Right lobe of liver (tissue), 4 donors: ENCODE measurements around the gene PPP6R3.

ENCODE experiments used
- POLR2A ChIP-seq: fragments of 450-650 bp; IDR thresholded peaks from one replicate; pipeline ENCODE4 v1.6.1; 2017; ENCODE audit warnings: antibody characterized with exemption, mild to moderate bottlenecking
- TF ChIP-seq, protein P1 (sequence below), 4 donors: fragments of 200-600 bp in 3 of 4; fragments of 450-650 bp in 1 of 4; IDR thresholded peaks; one replicate each; pipeline versions ENCODE4 v1.5.1 to v1.8.0; 2016 to 2022; ENCODE audit warnings: antibody characterized with exemption in 4 of 4, mild to moderate bottlenecking in 2 of 4
- donor health status: DM: no; HTN: no; CAD: no.
- donor health status: DM: no; HTN: no; CAD: no.
- donor health status: DM: no; HTN: yes; CAD: no.

- TF ChIP-seq, protein P1, sequence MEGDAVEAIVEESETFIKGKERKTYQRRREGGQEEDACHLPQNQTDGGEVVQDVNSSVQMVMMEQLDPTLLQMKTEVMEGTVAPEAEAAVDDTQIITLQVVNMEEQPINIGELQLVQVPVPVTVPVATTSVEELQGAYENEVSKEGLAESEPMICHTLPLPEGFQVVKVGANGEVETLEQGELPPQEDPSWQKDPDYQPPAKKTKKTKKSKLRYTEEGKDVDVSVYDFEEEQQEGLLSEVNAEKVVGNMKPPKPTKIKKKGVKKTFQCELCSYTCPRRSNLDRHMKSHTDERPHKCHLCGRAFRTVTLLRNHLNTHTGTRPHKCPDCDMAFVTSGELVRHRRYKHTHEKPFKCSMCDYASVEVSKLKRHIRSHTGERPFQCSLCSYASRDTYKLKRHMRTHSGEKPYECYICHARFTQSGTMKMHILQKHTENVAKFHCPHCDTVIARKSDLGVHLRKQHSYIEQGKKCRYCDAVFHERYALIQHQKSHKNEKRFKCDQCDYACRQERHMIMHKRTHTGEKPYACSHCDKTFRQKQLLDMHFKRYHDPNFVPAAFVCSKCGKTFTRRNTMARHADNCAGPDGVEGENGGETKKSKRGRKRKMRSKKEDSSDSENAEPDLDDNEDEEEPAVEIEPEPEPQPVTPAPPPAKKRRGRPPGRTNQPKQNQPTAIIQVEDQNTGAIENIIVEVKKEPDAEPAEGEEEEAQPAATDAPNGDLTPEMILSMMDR (IDR thresholded peaks at IDR 0.05): no peak
- TF ChIP-seq POLR2A: no peak
Observed at GRCh38 chr11:68545347-68545746, 84.8 kb downstream of the PPP6R3 start.
